Suprapubic skin (tissue), 4 donors: Measurements from ENCODE around the gene JOSD2. TPM values are rescaled to one million over a fixed set of nuclear protein-coding genes. Genes with fewer than 3 reads are reported as not detected.

Source experiments
- DNase-seq, 2 donors: peaks; one replicate each; pipeline ENCODE4 v3.0.0-alpha.2; 2019; ENCODE audit warnings: low spot score in 2 of 2
- H3K27ac ChIP-seq: fragments of 200-600 bp; sonication (generic); one replicate; pipeline ENCODE4 v1.5.1; 2019
- H3K27me3 ChIP-seq: fragments of 200-600 bp; sonication (generic); one replicate; pipeline ENCODE4 v1.5.1; 2019
- H3K36me3 ChIP-seq: fragments of 200-600 bp; sonication (generic); one replicate; pipeline ENCODE4 v1.5.1; 2019
- H3K4me1 ChIP-seq: fragments of 200-600 bp; sonication (generic); one replicate; pipeline ENCODE4 v1.5.1; 2019
- H3K4me3 ChIP-seq: fragments of 200-600 bp; sonication (generic); one replicate; pipeline ENCODE4 v1.5.1; 2019; ENCODE audit warnings: mild to moderate bottlenecking
- H3K9me3 ChIP-seq: fragments of 200-600 bp; sonication (generic); one replicate; pipeline ENCODE4 v1.5.1; 2019
- CTCF ChIP-seq, 2 donors: fragments of 200-600 bp in 1 of 2; fragments of 450-650 bp in 1 of 2; sonication (generic) in 1 of 2; IDR thresholded peaks; one replicate each; pipeline ENCODE4 v1.5.1; 2016 to 2019; ENCODE audit warnings: antibody characterized with exemption in 2 of 2, mild to moderate bottlenecking in 1 of 2, moderate library complexity in 1 of 2
- EP300 ChIP-seq: sonication (generic); formaldehyde crosslinking; IDR thresholded peaks from one replicate; pipeline ENCODE4 v1.6.1; 2017; ENCODE audit warnings: antibody characterized with exemption
- POLR2A ChIP-seq, 2 donors: fragments of 450-650 bp; IDR thresholded peaks; one replicate each; pipeline ENCODE4 v1.6.1; 2017; ENCODE audit warnings: antibody characterized with exemption in 2 of 2, mild to moderate bottlenecking in 2 of 2, moderate library complexity in 2 of 2
- POLR2AphosphoS5 ChIP-seq, 3 donors: sonication (generic); formaldehyde crosslinking; IDR thresholded peaks; one replicate each; pipeline ENCODE4 v1.6.1; 2017; ENCODE audit warnings: antibody characterized with exemption in 3 of 3
- WGBS: methylation state at CpG from one replicate; pipeline ENCODE4 v1.1.5; 2018; 5-methylcytosine and 5-hydroxymethylcytosine counted together
- total RNA-seq, 4 donors: library from RNA; depleted of rRNA; stranded (reverse); fragments of >200 nt; gene quantifications; one replicate each; pipeline ENCODE4 v1.1.0, GENCODE V29; 2016

Gene JOSD2
- total RNA-seq, 4 donors from 2014 or later, result 9.3 to 31.7 (median 28.7) TPM

- H3K27ac ChIP-seq, result no peak overlapping the region
- TF ChIP-seq POLR2AphosphoS5 (IDR thresholded peaks at IDR 0.05) (no peak), CTCF (IDR thresholded peaks at IDR 0.05) (no peak), EP300 (no peak), POLR2A (IDR thresholded peaks at IDR 0.05) (no peak)
- H3K27me3 ChIP-seq, result no peaks in the 10 kb centered on the region
- no peak overlapping the region for H3K4me3 ChIP-seq
- WGBS, result 92% methylated on average over 7 of the region's 10 CpGs
- no peaks in the 10 kb centered on the region for H3K9me3 ChIP-seq
- peaks cover 6% of the 10 kb centered on the region for H3K36me3 ChIP-seq
- H3K4me1 ChIP-seq, result peaks cover 18% of the 10 kb centered on the region
- no peak for DNase-seq
Measured at GRCh38 chr19:50506700-50507099, 4.3 kb downstream of the JOSD2 start.

- no peak for DNase-seq
- Histone ChIP-seq H3K27me3 (no peaks in the 10 kb centered on the region), H3K36me3 (peaks cover 6% of the 10 kb centered on the region), H3K9me3 (no peaks in the 10 kb centered on the region), H3K4me1 (peaks cover 12% of the 10 kb centered on the region), H3K4me3 (no peak overlapping the region), H3K27ac (no peak overlapping the region)
- no peak for TF ChIP-seq CTCF (IDR thresholded peaks at IDR 0.05)
- TF ChIP-seq EP300, result no peak
- TF ChIP-seq POLR2A (IDR thresholded peaks at IDR 0.05), result no peak
- no peak for TF ChIP-seq POLR2AphosphoS5 (IDR thresholded peaks at IDR 0.05)
- 80% methylated on average over 3 of the region's 30 CpGs for WGBS
Measured at GRCh38 chr19:50505856-50506611, 5.0 kb downstream of the JOSD2 start.

GRCh38 chr19:50501568-50502475 lies 9.2 kb downstream of the JOSD2 start:
- no peaks in the 10 kb centered on the region for H3K4me1 ChIP-seq
- DNase-seq, result no peak
- no peak overlapping the region for H3K27ac ChIP-seq
- no peak overlapping the region for H3K4me3 ChIP-seq
- WGBS, result 68% methylated on average over 24 of the region's 25 CpGs
- H3K36me3 ChIP-seq, result peaks cover 6% of the 10 kb centered on the region
- no peaks in the 10 kb centered on the region for H3K27me3 ChIP-seq
- no peaks in the 10 kb centered on the region for H3K9me3 ChIP-seq
- no peak for TF ChIP-seq POLR2AphosphoS5 (IDR thresholded peaks at IDR 0.05)
- no peak for TF ChIP-seq POLR2A (IDR thresholded peaks at IDR 0.05)
- no peak for TF ChIP-seq CTCF (IDR thresholded peaks at IDR 0.05)

GRCh38 chr19:50501186-50501567 lies 9.8 kb downstream of the JOSD2 start:
- H3K27ac ChIP-seq, result no peak overlapping the region
- DNase-seq, result no peak
- H3K4me1 ChIP-seq, result no peaks in the 10 kb centered on the region
- H3K4me3 ChIP-seq, result no peak overlapping the region
- 57% methylated on average over 10 of the region's 12 CpGs for WGBS
- H3K36me3 ChIP-seq, result peaks cover 3% of the 10 kb centered on the region
- no peaks in the 10 kb centered on the region for H3K27me3 ChIP-seq
- no peak for TF ChIP-seq POLR2AphosphoS5 (IDR thresholded peaks at IDR 0.05)
- TF ChIP-seq EP300, result no peak
- TF ChIP-seq POLR2A (IDR thresholded peaks at IDR 0.05), result no peak
- TF ChIP-seq CTCF (IDR thresholded peaks at IDR 0.05), result no peak
- H3K9me3 ChIP-seq, result no peaks in the 10 kb centered on the region

GRCh38 chr19:50500753-50501151 lies 10.2 kb downstream of the JOSD2 start:
- no peak for DNase-seq
- H3K27me3 ChIP-seq, result no peaks in the 10 kb centered on the region
- H3K4me1 ChIP-seq, result no peaks in the 10 kb centered on the region
- no peak overlapping the region for H3K27ac ChIP-seq
- no peak overlapping the region for H3K4me3 ChIP-seq
- H3K9me3 ChIP-seq, result no peaks in the 10 kb centered on the region
- WGBS, result 50% methylated on average over 10 of the region's 10 CpGs
- H3K36me3 ChIP-seq, result no peaks in the 10 kb centered on the region
- TF ChIP-seq POLR2AphosphoS5 (IDR thresholded peaks at IDR 0.05) (no peak), EP300 (no peak), CTCF (IDR thresholded peaks at IDR 0.05) (no peak), POLR2A (IDR thresholded peaks at IDR 0.05) (no peak)
